GM23338 (cell line): Measurements from ENCODE around the gene AOPEP. TPM values are rescaled to one million over a fixed set of nuclear protein-coding genes. Genes with fewer than 3 reads are reported as not detected.

Source experiments
- ATAC-seq: fragments of 200-7000 bp; cut with Tn5 transposase; 3 replicates; pipeline ENCODE4 v1.9.1; 2020
- DNase-seq: peaks from one replicate; pipeline ENCODE4 v3.0.0-alpha.2; 2015; ENCODE audit warnings: low spot score
- H2AFZ ChIP-seq: fragments of 200-600 bp; sonication (generic); 2 replicates; pipeline ENCODE4 v1.8.0; 2016; ENCODE audit warnings: antibody characterized with exemption, mild to moderate bottlenecking, moderate library complexity
- H3F3A ChIP-seq: fragments of 200-600 bp; sonication (generic); replicated peaks from 2 replicates; pipeline ENCODE4 v1.8.0; 2017; ENCODE audit warnings: antibody characterized with exemption, mixed run types, low read depth
- H3K27ac ChIP-seq: fragments of 200-600 bp; sonication (generic); 2 replicates; pipeline ENCODE4 v1.6.1; 2016; ENCODE audit warnings: low read depth
- H3K27me3 ChIP-seq: fragments of 200-600 bp; sonication (generic); 2 replicates; pipeline ENCODE4 v1.8.0; 2016; ENCODE audit warnings: mild to moderate bottlenecking, mixed run types, moderate library complexity; ENCODE audit not compliant: insufficient read depth
- H3K36me3 ChIP-seq: fragments of 200-600 bp; sonication (generic); 2 replicates; pipeline ENCODE4 v1.8.0; 2016; ENCODE audit warnings: mild to moderate bottlenecking; ENCODE audit not compliant: insufficient read depth
- H3K4me1 ChIP-seq: fragments of 200-600 bp; sonication (generic); 2 replicates; pipeline ENCODE4 v1.8.0; 2016; ENCODE audit warnings: mild to moderate bottlenecking, moderate library complexity; ENCODE audit not compliant: insufficient read depth
- H3K4me2 ChIP-seq: fragments of 200-600 bp; sonication (generic); 2 replicates; pipeline ENCODE4 v1.7.1; 2017; ENCODE audit warnings: mixed run types
- H3K4me3 ChIP-seq: fragments of 200-600 bp; sonication (generic); 2 replicates; pipeline ENCODE4 v1.6.1; 2016; ENCODE audit warnings: mixed run types
- H3K79me2 ChIP-seq: fragments of 200-600 bp; sonication (generic); replicated peaks from 2 replicates; pipeline ENCODE4 v1.8.0; 2017; ENCODE audit warnings: mild to moderate bottlenecking; ENCODE audit not compliant: insufficient read depth
- H3K9me2 ChIP-seq: fragments of 200-600 bp; sonication (generic); 2 replicates; pipeline ENCODE4 v1.8.0; 2017; ENCODE audit not compliant: insufficient read depth
- H4K20me1 ChIP-seq: fragments of 200-600 bp; sonication (generic); replicated peaks from 2 replicates; pipeline ENCODE4 v1.8.0; 2017; ENCODE audit warnings: mild to moderate bottlenecking; ENCODE audit not compliant: insufficient read depth
- H3K27ac Mint-ChIP-seq: 2 replicates; pipeline ENCODE4 v1.8.0; 2020; ENCODE audit warnings: inconsistent platforms, mild to moderate bottlenecking, moderate library complexity, mixed read lengths
- H3K27me3 Mint-ChIP-seq: 3 replicates; pipeline ENCODE4 v1.8.0; 2022; ENCODE audit warnings: low read depth, mild to moderate bottlenecking, moderate library complexity, mixed read lengths, inconsistent platforms; ENCODE audit not compliant: insufficient read depth, poor library complexity
- H3K36me3 Mint-ChIP-seq: 3 replicates; pipeline ENCODE4 v1.8.0; 2021; ENCODE audit warnings: low read depth, mild to moderate bottlenecking, inconsistent platforms, moderate library complexity, mixed read lengths
- H3K4me1 Mint-ChIP-seq: 3 replicates; pipeline ENCODE4 v1.8.0; 2020; ENCODE audit warnings: mild to moderate bottlenecking, inconsistent platforms, mixed read lengths
- H3K4me3 Mint-ChIP-seq: 3 replicates; pipeline ENCODE4 v1.8.0; 2021; ENCODE audit warnings: moderate library complexity, mild to moderate bottlenecking, inconsistent platforms, mixed read lengths
- H3K9me3 Mint-ChIP-seq: 3 replicates; pipeline ENCODE4 v1.8.0; 2020; ENCODE audit warnings: moderate library complexity, mild to moderate bottlenecking, inconsistent platforms, mixed read lengths
- JUNB ChIP-seq: IDR thresholded peaks from one replicate; pipeline ENCODE4 v1.6.1; 2016; ENCODE audit warnings: antibody characterized with exemption; ENCODE audit not compliant: unreplicated experiment
- NANOG ChIP-seq: IDR thresholded peaks from 2 replicates; pipeline ENCODE4 v1.6.1; 2016; ENCODE audit warnings: antibody characterized with exemption, borderline replicate concordance
- POLR2AphosphoS5 ChIP-seq: IDR thresholded peaks from 2 replicates; pipeline ENCODE4 v1.6.1; 2016; ENCODE audit warnings: antibody characterized with exemption, low read depth
- polyA plus RNA-seq: library from polyadenylated mRNA; unstranded; fragments of >200 nt; fragmentation: Nextera tagmentation; extraction: Ambion mirVana; gene quantifications from 2 replicates; pipeline ENCODE4 v1.2.1, GENCODE V29; 2016
- total RNA-seq: library from RNA; depleted of rRNA; stranded (reverse); fragments of >200 nt; shearing (Covaris generic); gene quantifications from 2 replicates; pipeline ENCODE4 v1.2.3, GENCODE V29; 2014
- TF ChIP-seq, protein P1 (sequence below): IDR thresholded peaks from one replicate; pipeline ENCODE4 v1.6.1; 2018; ENCODE audit warnings: antibody characterized with exemption; ENCODE audit not compliant: unreplicated experiment
- TF ChIP-seq, protein P2 (sequence below): fragments of 250-450 bp; sonication (Bioruptor Pico); IDR thresholded peaks from 2 replicates; pipeline ENCODE4 v1.5.0; 2020; ENCODE audit warnings: mild to moderate bottlenecking, moderate library complexity

The AOPEP gene
- total and polyA plus RNA-seq, 2 experiments from 2014 or later = 7.0 to 16.5 TPM

DNA sequence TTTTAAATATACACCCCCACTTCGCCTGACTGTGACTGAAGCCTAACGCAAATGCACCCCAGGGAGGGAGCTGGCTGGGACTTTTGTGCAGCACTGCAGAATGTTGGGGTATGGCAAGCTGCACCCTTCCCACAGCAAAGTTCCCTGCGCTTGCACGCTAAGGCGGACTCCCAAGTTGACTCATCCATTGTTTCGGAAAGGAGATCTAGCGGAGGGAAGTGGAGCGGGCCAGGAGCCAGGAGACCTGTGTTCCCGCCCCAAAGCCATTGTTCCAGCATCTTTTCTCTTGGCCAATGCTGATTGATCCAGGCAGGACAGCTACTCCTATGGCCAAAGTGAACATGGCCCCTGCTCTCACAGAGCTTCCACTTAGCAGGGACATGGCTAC is 202.9 kb downstream of the AOPEP start (continued):
- no peak for TF ChIP-seq POLR2AphosphoS5

DNA sequence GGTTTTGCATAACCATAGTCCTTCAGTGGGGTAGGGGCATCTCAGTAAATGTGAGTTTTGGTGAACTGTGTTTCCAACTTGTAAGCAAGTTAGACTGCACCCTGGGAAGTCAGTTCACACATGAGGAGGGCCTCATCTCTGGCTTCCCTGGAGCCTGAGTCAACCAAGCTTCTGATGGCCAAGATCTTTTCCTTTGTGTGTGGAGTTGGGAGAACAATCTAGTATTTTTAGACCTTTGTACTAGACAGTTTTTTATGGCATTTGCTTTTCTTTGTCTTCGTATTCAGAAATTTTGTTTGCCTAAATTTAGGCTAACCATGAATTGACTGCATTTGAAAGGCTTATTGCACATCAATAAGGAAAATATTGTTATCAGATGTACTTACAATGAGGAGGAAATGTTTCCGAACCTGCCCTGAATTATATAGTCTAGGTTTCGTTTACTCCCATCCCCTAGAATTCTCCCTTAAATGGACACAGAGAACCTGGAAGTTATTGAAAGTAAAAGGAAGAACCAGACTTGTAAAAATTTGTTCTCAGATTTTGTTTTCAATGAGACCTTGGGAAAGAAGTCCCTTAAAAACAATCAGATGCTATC is 204.6 kb downstream of the AOPEP start:
- H3K27ac ChIP-seq = no peak overlapping the region

More for the DNA sequence above, 204.6 kb downstream of the AOPEP start:
- Mint-ChIP-seq H3K27me3 (peaks cover 7% of the 10 kb centered on the region), H3K9me3 (no peaks in the 10 kb centered on the region; the same call in 2 of the 3 replicates), H3K36me3 (peaks cover 5% of the 10 kb centered on the region; the same call in 1 of the 3 replicates), H3K27ac (no peak overlapping the region), H3K4me1 (peaks cover 21% of the 10 kb centered on the region), H3K4me3 (no peak overlapping the region)
- H3K27me3 ChIP-seq = no peaks in the 10 kb centered on the region
- no peaks in the 10 kb centered on the region for H4K20me1 ChIP-seq
- ATAC-seq (no peak), DNase-seq (no peak)
- no peaks in the 10 kb centered on the region for H3K79me2 ChIP-seq
- no peaks in the 10 kb centered on the region for H3F3A ChIP-seq
- H2AFZ ChIP-seq = no peak overlapping the region
- no peak for TF ChIP-seq JUNB
- TF ChIP-seq NANOG = no peak
- TF ChIP-seq, protein P1, sequence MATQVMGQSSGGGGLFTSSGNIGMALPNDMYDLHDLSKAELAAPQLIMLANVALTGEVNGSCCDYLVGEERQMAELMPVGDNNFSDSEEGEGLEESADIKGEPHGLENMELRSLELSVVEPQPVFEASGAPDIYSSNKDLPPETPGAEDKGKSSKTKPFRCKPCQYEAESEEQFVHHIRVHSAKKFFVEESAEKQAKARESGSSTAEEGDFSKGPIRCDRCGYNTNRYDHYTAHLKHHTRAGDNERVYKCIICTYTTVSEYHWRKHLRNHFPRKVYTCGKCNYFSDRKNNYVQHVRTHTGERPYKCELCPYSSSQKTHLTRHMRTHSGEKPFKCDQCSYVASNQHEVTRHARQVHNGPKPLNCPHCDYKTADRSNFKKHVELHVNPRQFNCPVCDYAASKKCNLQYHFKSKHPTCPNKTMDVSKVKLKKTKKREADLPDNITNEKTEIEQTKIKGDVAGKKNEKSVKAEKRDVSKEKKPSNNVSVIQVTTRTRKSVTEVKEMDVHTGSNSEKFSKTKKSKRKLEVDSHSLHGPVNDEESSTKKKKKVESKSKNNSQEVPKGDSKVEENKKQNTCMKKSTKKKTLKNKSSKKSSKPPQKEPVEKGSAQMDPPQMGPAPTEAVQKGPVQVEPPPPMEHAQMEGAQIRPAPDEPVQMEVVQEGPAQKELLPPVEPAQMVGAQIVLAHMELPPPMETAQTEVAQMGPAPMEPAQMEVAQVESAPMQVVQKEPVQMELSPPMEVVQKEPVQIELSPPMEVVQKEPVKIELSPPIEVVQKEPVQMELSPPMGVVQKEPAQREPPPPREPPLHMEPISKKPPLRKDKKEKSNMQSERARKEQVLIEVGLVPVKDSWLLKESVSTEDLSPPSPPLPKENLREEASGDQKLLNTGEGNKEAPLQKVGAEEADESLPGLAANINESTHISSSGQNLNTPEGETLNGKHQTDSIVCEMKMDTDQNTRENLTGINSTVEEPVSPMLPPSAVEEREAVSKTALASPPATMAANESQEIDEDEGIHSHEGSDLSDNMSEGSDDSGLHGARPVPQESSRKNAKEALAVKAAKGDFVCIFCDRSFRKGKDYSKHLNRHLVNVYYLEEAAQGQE = no peak
- TF ChIP-seq, protein P2, sequence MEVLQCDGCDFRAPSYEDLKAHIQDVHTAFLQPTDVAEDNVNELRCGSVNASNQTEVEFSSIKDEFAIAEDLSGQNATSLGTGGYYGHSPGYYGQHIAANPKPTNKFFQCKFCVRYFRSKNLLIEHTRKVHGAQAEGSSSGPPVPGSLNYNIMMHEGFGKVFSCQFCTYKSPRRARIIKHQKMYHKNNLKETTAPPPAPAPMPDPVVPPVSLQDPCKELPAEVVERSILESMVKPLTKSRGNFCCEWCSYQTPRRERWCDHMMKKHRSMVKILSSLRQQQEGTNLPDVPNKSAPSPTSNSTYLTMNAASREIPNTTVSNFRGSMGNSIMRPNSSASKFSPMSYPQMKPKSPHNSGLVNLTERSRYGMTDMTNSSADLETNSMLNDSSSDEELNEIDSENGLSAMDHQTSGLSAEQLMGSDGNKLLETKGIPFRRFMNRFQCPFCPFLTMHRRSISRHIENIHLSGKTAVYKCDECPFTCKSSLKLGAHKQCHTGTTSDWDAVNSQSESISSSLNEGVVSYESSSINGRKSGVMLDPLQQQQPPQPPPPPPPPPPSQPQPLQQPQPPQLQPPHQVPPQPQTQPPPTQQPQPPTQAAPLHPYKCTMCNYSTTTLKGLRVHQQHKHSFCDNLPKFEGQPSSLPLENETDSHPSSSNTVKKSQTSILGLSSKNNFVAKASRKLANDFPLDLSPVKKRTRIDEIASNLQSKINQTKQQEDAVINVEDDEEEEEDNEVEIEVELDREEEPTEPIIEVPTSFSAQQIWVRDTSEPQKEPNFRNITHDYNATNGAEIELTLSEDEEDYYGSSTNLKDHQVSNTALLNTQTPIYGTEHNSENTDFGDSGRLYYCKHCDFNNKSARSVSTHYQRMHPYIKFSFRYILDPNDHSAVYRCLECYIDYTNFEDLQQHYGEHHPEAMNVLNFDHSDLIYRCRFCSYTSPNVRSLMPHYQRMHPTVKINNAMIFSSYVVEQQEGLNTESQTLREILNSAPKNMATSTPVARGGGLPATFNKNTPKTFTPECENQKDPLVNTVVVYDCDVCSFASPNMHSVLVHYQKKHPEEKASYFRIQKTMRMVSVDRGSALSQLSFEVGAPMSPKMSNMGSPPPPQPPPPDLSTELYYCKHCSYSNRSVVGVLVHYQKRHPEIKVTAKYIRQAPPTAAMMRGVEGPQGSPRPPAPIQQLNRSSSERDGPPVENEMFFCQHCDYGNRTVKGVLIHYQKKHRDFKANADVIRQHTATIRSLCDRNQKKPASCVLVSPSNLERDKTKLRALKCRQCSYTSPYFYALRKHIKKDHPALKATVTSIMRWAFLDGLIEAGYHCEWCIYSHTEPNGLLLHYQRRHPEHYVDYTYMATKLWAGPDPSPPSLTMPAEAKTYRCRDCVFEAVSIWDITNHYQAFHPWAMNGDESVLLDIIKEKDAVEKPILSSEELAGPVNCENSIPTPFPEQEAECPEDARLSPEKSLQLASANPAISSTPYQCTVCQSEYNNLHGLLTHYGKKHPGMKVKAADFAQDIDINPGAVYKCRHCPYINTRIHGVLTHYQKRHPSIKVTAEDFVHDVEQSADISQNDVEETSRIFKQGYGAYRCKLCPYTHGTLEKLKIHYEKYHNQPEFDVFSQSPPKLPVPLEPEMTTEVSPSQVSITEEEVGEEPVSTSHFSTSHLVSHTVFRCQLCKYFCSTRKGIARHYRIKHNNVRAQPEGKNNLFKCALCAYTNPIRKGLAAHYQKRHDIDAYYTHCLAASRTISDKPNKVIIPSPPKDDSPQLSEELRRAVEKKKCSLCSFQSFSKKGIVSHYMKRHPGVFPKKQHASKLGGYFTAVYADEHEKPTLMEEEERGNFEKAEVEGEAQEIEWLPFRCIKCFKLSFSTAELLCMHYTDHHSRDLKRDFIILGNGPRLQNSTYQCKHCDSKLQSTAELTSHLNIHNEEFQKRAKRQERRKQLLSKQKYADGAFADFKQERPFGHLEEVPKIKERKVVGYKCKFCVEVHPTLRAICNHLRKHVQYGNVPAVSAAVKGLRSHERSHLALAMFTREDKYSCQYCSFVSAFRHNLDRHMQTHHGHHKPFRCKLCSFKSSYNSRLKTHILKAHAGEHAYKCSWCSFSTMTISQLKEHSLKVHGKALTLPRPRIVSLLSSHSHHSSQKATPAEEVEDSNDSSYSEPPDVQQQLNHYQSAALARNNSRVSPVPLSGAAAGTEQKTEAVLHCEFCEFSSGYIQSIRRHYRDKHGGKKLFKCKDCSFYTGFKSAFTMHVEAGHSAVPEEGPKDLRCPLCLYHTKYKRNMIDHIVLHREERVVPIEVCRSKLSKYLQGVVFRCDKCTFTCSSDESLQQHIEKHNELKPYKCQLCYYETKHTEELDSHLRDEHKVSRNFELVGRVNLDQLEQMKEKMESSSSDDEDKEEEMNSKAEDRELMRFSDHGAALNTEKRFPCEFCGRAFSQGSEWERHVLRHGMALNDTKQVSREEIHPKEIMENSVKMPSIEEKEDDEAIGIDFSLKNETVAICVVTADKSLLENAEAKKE (CRISPR knock-in tag) = no peak
- H3K4me3 ChIP-seq = no peak overlapping the region
- H3K36me3 ChIP-seq = no peaks in the 10 kb centered on the region
- H3K9me2 ChIP-seq = no peaks in the 10 kb centered on the region
- H3K4me2 ChIP-seq = no peak overlapping the region
- no peaks in the 10 kb centered on the region for H3K4me1 ChIP-seq
